ENCODE data around the gene ETNK2.

- TF ChIP-seq CTCF (IDR thresholded peaks at IDR 0.05) (no peak), POLR2A (IDR thresholded peaks at IDR 0.05) (no peak)
Observed at GRCh38 chr1:204190212-204191211, 38.7 kb upstream of the ETNK2 start.
